ENCODE measurements around the gene GMCL2. TPM values are rescaled to one million over a fixed set of nuclear protein-coding genes. Genes with fewer than 3 reads are reported as not detected.

GMCL2 gene
- total and polyA plus RNA-seq, 9 donors: not detected

DNA sequence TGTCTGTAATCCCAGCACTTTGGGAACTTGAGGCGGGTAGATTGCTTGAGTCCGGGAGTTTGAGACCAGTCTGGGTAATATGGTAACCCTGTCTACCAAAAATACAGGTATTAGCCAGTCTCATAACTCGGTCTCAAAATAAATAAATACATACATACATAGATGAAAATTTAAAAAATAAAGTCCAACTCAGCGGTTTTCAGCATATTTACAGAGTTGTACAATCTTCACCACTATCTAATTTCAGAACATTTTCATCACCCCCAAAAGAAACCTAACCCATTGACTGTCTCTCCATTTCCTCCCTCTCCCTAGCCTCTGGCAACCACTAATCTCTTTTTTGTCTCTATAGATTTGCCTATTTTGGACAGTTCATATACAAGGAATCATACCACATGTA, 45.6 kb downstream of the GMCL2 start:
- Histone ChIP-seq H3K27me3 (no peaks in the 10 kb centered on the region), H3K9me3 (no peaks in the 10 kb centered on the region), H3K36me3 (no peaks in the 10 kb centered on the region), H3K4me3 (no peak overlapping the region), H3K27ac (no peak overlapping the region), H3K4me1 (ENCODE audit: insufficient read depth) (no peaks in the 10 kb centered on the region)
- intact Hi-C loops (cut with DNase I): loop anchor here in 2 of 4 donors (5.0 to 10.0 kb wide), 2 partner anchors 83 to 544 kb away; no protein-coding TSS in a partner anchor
- TF ChIP-seq, protein P1, sequence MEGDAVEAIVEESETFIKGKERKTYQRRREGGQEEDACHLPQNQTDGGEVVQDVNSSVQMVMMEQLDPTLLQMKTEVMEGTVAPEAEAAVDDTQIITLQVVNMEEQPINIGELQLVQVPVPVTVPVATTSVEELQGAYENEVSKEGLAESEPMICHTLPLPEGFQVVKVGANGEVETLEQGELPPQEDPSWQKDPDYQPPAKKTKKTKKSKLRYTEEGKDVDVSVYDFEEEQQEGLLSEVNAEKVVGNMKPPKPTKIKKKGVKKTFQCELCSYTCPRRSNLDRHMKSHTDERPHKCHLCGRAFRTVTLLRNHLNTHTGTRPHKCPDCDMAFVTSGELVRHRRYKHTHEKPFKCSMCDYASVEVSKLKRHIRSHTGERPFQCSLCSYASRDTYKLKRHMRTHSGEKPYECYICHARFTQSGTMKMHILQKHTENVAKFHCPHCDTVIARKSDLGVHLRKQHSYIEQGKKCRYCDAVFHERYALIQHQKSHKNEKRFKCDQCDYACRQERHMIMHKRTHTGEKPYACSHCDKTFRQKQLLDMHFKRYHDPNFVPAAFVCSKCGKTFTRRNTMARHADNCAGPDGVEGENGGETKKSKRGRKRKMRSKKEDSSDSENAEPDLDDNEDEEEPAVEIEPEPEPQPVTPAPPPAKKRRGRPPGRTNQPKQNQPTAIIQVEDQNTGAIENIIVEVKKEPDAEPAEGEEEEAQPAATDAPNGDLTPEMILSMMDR (IDR thresholded peaks at IDR 0.05): no peak
- DNase-seq: no peak
- 98 to 99% (median 99%) methylated on average over 4 of the region's 4 CpGs for WGBS, 3 donors

DNA sequence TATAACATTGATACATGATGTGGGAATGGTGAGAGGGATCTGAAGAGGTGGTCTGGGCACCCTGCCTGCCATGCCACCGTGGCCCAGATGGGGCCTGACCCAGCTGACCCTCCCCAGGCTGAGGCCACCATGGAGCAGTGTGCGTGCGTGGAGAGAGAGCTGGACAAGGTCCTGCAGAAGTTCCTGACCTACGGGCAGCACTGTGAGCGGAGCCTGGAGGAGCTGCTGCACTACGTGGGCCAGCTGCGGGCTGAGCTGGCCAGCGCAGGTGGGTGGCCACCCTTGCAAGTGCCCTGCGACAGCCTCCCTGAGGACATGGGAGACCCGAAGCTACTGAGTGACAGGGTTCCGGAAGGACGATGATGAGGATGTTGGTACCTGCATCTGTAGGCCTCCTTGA, 49.2 kb downstream of the GMCL2 start:
- TF ChIP-seq POLR2A (IDR thresholded peaks at IDR 0.05): no peak
- TF ChIP-seq, protein P1 (IDR thresholded peaks at IDR 0.05): no peak
- no peak for TF ChIP-seq EP300 (IDR thresholded peaks at IDR 0.05)
- DNase-seq: no peak
- no peaks in the 10 kb centered on the region for H3K9me3 ChIP-seq
- no peaks in the 10 kb centered on the region for H3K36me3 ChIP-seq
- no peak overlapping the region for H3K4me3 ChIP-seq
- intact Hi-C loops (cut with DNase I): no loop called here
- no peaks in the 10 kb centered on the region for H3K4me1 ChIP-seq (ENCODE audit: insufficient read depth)
- 83 to 89% (median 84%) methylated on average over 12 of the region's 12 CpGs for WGBS, 3 donors
- no peaks in the 10 kb centered on the region for H3K27me3 ChIP-seq
- H3K27ac ChIP-seq: no peak overlapping the region

DNA sequence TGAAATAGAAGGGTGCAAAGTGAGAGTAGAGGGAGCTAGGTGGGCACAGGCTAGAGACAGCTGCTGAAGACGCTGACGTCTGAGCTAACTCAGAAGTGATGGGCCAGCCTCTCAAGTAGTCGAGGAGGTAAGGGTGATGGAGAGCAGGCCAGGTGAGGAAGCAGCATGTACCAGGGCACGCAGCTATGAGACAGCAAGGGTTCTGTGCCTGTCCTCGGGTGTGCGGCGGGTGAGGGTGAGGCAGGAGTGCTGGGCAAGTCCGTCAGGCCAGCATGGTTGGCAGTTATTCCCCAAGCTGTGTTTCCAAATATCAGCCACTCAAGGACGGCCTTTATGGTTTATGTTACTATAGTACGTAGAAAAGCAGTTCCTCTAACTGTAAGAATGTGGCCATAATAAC, 50.2 kb downstream of the GMCL2 start:
- DNase-seq: no peak

More for the DNA sequence above, 50.2 kb downstream of the GMCL2 start:
- 83 to 85% (median 83%) methylated on average over 10 of the region's 10 CpGs for WGBS, 3 donors
- H3K9me3 ChIP-seq: no peaks in the 10 kb centered on the region
- TF ChIP-seq, protein P1 (IDR thresholded peaks at IDR 0.05): no peak
- TF ChIP-seq POLR2A (IDR thresholded peaks at IDR 0.05) (no peak), EP300 (IDR thresholded peaks at IDR 0.05) (no peak)
- no peak overlapping the region for H3K27ac ChIP-seq
- intact Hi-C loops (cut with DNase I): no loop called here
- H3K36me3 ChIP-seq: no peaks in the 10 kb centered on the region
- no peak overlapping the region for H3K4me3 ChIP-seq
- no peaks in the 10 kb centered on the region for H3K4me1 ChIP-seq (ENCODE audit: insufficient read depth)
- H3K27me3 ChIP-seq: no peaks in the 10 kb centered on the region

Other genes with a start within 250 kb of the GMCL2 start
- not detected for gene PROP1, start 191.1 kb downstream of the GMCL2 start, total RNA-seq
- not detected for gene PROP1, start 191.1 kb downstream of the GMCL2 start, polyA plus RNA-seq
- 1 to 10 TPM in 2 of 7 donors, under 1 TPM in 5; 0.40 to 1.8 (median 0.58) TPM for gene N4BP3, start 73.8 kb downstream of the GMCL2 start, total RNA-seq
- gene N4BP3, start 73.8 kb downstream of the GMCL2 start, polyA plus RNA-seq: 1 to 10 TPM in 1 of 2 donors, under 1 TPM in 1; 0.58 to 1.3 TPM
- 10 to 100 TPM; 18.1 to 43.2 (median 33.0) TPM for gene RMND5B, start 56.4 kb downstream of the GMCL2 start, total RNA-seq
- 10 to 100 TPM; 13.8 to 25.0 TPM for gene RMND5B, start 56.4 kb downstream of the GMCL2 start, polyA plus RNA-seq
- gene NHP2, start 33.5 kb downstream of the GMCL2 start, total RNA-seq: 100 to 1,000 TPM in 6 of 7 donors, 10 to 100 TPM in 1; 78.4 to 174 (median 115) TPM
- gene NHP2, start 33.5 kb downstream of the GMCL2 start, polyA plus RNA-seq: 100 to 1,000 TPM in 1 of 2 donors, 10 to 100 TPM in 1; 50.1 to 148 TPM
- gene HNRNPAB, start 17.2 kb upstream of the GMCL2 start, total RNA-seq: 100 to 1,000 TPM in 4 of 7 donors, 10 to 100 TPM in 3; 42.0 to 132 (median 102) TPM
- gene HNRNPAB, start 17.2 kb upstream of the GMCL2 start, polyA plus RNA-seq: 100 to 1,000 TPM in 1 of 2 donors, 10 to 100 TPM in 1; 56.4 to 106 TPM
- 10 to 100 TPM; 41.7 to 93.3 (median 62.7) TPM for gene PHYKPL, start 45.4 kb upstream of the GMCL2 start, total RNA-seq
- gene PHYKPL, start 45.4 kb upstream of the GMCL2 start, polyA plus RNA-seq: 10 to 100 TPM; 31.8 to 46.8 TPM

Measured in ovary (tissue), 9 donors.